Measurements from ENCODE around the gene CACNB4.

CACNB4 gene

GRCh38 chr2:151936626-151937025, 162.2 kb downstream of the CACNB4 start:
- DNase-seq (ENCODE audit: extremely low read depth, low read depth), result no peak
- TF ChIP-seq, protein P1, sequence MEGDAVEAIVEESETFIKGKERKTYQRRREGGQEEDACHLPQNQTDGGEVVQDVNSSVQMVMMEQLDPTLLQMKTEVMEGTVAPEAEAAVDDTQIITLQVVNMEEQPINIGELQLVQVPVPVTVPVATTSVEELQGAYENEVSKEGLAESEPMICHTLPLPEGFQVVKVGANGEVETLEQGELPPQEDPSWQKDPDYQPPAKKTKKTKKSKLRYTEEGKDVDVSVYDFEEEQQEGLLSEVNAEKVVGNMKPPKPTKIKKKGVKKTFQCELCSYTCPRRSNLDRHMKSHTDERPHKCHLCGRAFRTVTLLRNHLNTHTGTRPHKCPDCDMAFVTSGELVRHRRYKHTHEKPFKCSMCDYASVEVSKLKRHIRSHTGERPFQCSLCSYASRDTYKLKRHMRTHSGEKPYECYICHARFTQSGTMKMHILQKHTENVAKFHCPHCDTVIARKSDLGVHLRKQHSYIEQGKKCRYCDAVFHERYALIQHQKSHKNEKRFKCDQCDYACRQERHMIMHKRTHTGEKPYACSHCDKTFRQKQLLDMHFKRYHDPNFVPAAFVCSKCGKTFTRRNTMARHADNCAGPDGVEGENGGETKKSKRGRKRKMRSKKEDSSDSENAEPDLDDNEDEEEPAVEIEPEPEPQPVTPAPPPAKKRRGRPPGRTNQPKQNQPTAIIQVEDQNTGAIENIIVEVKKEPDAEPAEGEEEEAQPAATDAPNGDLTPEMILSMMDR (IDR thresholded peaks at IDR 0.05; ENCODE audit: low read depth, low read length, missing control alignments), result no peak
- H3K4me3 ChIP-seq (replicated peaks; ENCODE audit: low read depth, low read length), result no peak overlapping the region

GRCh38 chr2:151933266-151933804, 165.5 kb downstream of the CACNB4 start:
- DNase-seq (ENCODE audit: extremely low read depth, low read depth), result no peak
- TF ChIP-seq, protein P1 (IDR thresholded peaks at IDR 0.05; ENCODE audit: low read depth, low read length, missing control alignments), result no peak
- no peak overlapping the region for H3K4me3 ChIP-seq (replicated peaks; ENCODE audit: low read depth, low read length)

GRCh38 chr2:151931756-151932155, 167.1 kb downstream of the CACNB4 start:
- DNase-seq (ENCODE audit: extremely low read depth, low read depth), result no peak
- TF ChIP-seq, protein P1 (IDR thresholded peaks at IDR 0.05; ENCODE audit: low read depth, low read length, missing control alignments), result no peak
- H3K4me3 ChIP-seq (replicated peaks; ENCODE audit: low read depth, low read length), result no peak overlapping the region

GRCh38 chr2:151931030-151931611, 167.7 kb downstream of the CACNB4 start:
- no peak for DNase-seq (ENCODE audit: extremely low read depth, low read depth)
- TF ChIP-seq, protein P1 (IDR thresholded peaks at IDR 0.05; ENCODE audit: low read depth, low read length, missing control alignments), result no peak
- H3K4me3 ChIP-seq (replicated peaks; ENCODE audit: low read depth, low read length), result no peak overlapping the region

DNA sequence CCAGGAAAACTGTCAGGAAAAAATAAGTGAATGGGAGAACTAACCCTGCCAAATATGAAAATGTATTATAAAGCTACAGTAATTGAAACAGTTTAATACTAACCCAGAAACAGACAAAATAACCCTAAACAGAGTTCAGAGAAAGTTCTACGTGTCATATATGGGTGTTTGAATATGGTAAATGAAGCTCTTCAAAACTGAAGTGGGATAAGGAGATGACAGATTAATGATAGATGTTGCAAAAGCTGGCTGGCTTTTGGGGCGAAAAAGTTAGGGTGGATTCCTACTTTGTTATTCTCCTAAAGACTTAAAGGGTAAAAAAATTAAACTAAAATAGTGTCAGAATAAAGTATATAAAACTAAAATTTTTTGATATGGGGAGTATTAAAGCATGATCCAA, 168.8 kb downstream of the CACNB4 start:
- H3K4me3 ChIP-seq (replicated peaks; ENCODE audit: low read depth, low read length), result no peak overlapping the region
- TF ChIP-seq, protein P1 (IDR thresholded peaks at IDR 0.05; ENCODE audit: low read depth, low read length, missing control alignments), result no peak
- DNase-seq (ENCODE audit: extremely low read depth, low read depth), result no peak

DNA sequence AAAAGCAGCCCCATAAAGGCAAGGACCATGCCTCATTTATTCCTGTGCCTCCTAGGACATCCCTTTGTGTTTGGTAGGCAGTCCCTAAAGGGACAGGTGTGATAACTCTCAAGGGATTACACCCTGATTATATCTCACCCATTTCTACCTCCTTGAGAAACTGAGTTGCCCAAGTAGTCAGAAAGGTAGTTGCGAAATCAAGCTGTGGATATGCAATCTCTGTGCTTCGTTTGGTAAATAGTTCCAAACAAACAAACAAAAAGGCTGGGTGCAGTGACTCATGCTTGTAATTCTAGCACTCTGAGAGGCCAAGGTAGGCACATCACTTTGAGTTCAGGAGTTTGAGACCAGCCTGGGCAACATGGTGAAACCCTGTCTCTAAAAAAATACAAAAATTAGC, 170.5 kb downstream of the CACNB4 start:
- TF ChIP-seq, protein P1 (IDR thresholded peaks at IDR 0.05; ENCODE audit: low read depth, low read length, missing control alignments), result no peak
- no peak overlapping the region for H3K4me3 ChIP-seq (replicated peaks; ENCODE audit: low read depth, low read length)
- no peak for DNase-seq (ENCODE audit: extremely low read depth, low read depth)
